Measurements from ENCODE around the gene NCOA7. TPM values are rescaled to one million over a fixed set of nuclear protein-coding genes. Genes with fewer than 3 reads are reported as not detected.

NCOA7 gene
- total RNA-seq, 4 donors from 2014 or later: 6.8 to 14.9 (median 13.3) TPM

DNA sequence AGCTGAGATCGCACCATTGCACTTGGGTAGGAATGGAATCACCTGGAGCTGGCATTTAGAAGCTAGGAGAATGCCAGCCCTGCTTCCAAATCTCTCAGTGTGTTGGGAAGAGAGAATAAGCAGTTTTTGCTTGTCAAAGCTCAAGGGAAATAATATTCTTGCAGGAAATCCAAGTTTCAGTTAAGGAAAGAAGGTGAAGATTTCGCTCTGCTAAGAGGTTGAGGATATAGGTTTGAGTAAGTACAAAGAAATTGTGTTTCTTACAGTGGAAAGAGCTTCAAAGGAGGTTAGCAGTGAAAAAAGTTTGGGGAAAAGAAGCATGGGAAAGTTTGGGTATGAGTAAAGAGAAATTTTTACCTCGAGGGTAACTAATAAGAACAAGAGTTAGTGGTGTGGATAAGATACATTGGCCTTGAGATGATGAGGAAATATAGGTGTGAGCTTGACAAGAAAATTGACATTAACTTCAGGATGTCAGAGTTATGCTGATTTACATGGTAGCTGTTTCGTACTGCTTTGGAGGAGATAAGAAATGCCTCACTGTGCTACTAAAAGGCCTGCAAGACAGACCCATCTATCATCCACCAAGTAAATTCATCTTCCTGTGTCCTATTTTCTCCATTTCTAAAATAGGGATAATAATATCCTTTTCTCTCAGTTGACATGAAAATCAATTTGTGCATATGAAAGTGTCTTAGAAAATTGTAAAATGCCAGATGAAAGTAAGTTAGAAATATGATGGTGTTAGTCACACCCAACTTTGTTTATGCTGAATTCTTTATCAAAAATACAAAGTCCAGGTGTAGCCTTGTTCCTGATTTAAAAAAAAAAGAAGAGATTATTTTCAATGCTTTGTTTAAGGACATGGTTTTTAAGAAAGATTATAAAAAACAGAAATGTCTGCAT is 153.0 kb downstream of the NCOA7 start:
- H3K4me3 ChIP-seq (ENCODE audit: low read depth, poor library complexity, severe bottlenecking): no peak overlapping the region
- no peak for DNase-seq (ENCODE audit: low spot score in 2 of 2)
- TF ChIP-seq POLR2A (IDR thresholded peaks at IDR 0.05): no peak
- TF ChIP-seq, protein P1, sequence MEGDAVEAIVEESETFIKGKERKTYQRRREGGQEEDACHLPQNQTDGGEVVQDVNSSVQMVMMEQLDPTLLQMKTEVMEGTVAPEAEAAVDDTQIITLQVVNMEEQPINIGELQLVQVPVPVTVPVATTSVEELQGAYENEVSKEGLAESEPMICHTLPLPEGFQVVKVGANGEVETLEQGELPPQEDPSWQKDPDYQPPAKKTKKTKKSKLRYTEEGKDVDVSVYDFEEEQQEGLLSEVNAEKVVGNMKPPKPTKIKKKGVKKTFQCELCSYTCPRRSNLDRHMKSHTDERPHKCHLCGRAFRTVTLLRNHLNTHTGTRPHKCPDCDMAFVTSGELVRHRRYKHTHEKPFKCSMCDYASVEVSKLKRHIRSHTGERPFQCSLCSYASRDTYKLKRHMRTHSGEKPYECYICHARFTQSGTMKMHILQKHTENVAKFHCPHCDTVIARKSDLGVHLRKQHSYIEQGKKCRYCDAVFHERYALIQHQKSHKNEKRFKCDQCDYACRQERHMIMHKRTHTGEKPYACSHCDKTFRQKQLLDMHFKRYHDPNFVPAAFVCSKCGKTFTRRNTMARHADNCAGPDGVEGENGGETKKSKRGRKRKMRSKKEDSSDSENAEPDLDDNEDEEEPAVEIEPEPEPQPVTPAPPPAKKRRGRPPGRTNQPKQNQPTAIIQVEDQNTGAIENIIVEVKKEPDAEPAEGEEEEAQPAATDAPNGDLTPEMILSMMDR (IDR thresholded peaks at IDR 0.05): no peak
- WGBS, 2 donors: 65 to 71% methylated on average over 4 of the region's 4 CpGs
- intact Hi-C loops (cut with DNase I; ENCODE audit: low total_unique reads): no loop called here

DNA sequence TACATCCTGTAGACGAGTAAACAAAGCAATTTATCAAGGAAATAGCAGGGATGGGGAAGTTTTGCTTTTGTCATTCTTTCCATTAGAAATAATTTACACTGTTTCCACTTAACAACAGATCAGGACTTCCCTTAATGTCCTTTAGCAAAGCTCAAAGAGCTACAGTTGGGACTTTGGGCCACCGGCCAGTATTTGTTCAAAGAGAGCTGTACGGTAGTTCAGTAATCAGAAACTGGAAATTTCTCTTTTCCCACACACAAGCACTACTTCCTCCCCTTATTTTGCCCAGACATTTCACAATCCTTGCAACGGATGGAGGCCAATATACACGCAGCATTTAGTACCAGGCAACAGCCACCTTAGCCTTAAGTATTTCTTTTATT is 153.7 kb downstream of the NCOA7 start:
- DNase-seq (ENCODE audit: low spot score in 2 of 2): peak in 1 of 2 donors; percentile 48
- no peak overlapping the region for H3K4me3 ChIP-seq (ENCODE audit: low read depth, poor library complexity, severe bottlenecking)
- intact Hi-C loops (cut with DNase I; ENCODE audit: low total_unique reads): no loop called here
- no peak for TF ChIP-seq POLR2A (IDR thresholded peaks at IDR 0.05)
- TF ChIP-seq, protein P1 (IDR thresholded peaks at IDR 0.05): no peak
- WGBS, 2 donors: 11% methylated on average over 5 of the region's 5 CpGs

DNA sequence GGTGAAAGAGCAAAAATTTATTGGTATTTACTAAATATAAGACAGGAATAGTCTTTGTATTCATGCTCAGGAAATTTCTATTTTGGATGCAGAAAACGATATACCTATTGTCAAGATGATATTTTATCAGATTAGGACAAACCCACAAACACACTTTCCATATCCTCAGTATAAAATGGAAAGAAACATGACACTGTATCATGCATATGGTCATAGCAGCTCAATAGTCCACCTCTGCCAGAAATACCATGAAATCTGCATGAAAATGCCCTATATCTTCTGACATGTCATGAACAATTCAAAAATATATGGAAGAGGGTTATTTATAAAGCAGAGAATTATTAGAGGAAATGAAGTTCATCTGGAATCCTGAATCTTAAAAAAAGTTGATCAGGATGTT is 154.1 kb downstream of the NCOA7 start:
- TF ChIP-seq, protein P1 (IDR thresholded peaks at IDR 0.05): no peak
- no peak for TF ChIP-seq POLR2A (IDR thresholded peaks at IDR 0.05)
- DNase-seq (ENCODE audit: low spot score in 2 of 2): no peak
- 53 to 71% methylated on average over 1 of the region's 1 CpG for WGBS, 2 donors
- H3K4me3 ChIP-seq (ENCODE audit: low read depth, poor library complexity, severe bottlenecking): no peak overlapping the region
- intact Hi-C loops (cut with DNase I; ENCODE audit: low total_unique reads): no loop called here

- TF ChIP-seq POLR2A (IDR thresholded peaks at IDR 0.05): no peak
- TF ChIP-seq, protein P1 (IDR thresholded peaks at IDR 0.05): no peak
- 59 to 65% methylated on average over 1 of the region's 1 CpG for WGBS, 2 donors
- intact Hi-C loops (cut with DNase I; ENCODE audit: low total_unique reads): no loop called here
- no peak for DNase-seq (ENCODE audit: low spot score in 2 of 2)
- H3K4me3 ChIP-seq (ENCODE audit: low read depth, poor library complexity, severe bottlenecking): no peak overlapping the region
These were observed 154.8 kb downstream of the NCOA7 start for GRCh38 chr6:125945378-125946141.

DNA sequence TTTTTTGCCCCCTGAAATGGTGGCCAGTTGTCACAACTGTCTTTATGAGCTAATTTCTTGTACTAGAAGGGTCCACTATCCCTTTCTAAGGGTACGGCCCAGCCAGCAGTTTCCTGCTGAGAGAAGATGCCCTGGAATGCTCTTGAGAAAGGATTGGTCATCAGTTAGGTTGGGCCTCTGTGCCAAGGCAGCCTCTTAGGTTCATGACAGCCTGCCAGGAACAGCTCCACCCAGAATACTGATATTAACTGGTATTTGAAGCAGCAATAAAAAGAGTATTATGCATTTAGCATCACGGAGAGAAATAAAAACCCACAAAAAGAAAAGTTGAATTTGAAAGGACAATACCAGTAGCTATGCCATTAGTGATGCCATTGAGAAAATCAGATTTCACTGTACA is 156.9 kb downstream of the NCOA7 start:
- intact Hi-C loops (cut with DNase I; ENCODE audit: low total_unique reads): no loop called here
- peak in 1 of 2 donors; percentile 46 for DNase-seq (ENCODE audit: low spot score in 2 of 2)
- H3K4me3 ChIP-seq (ENCODE audit: low read depth, poor library complexity, severe bottlenecking): no peak overlapping the region
- TF ChIP-seq, protein P1 (IDR thresholded peaks at IDR 0.05): no peak
- TF ChIP-seq POLR2A (IDR thresholded peaks at IDR 0.05): no peak
- 27 to 28% methylated on average over 2 of the region's 2 CpGs for WGBS, 2 donors
